ENCODE data around the gene DAB1.
"Not testable (repeated sequence)": the region's sequence is repeated elsewhere in the genome, so short reads cannot be mapped to it uniquely, and the experiment has no call there.

The DAB1 gene

DNA sequence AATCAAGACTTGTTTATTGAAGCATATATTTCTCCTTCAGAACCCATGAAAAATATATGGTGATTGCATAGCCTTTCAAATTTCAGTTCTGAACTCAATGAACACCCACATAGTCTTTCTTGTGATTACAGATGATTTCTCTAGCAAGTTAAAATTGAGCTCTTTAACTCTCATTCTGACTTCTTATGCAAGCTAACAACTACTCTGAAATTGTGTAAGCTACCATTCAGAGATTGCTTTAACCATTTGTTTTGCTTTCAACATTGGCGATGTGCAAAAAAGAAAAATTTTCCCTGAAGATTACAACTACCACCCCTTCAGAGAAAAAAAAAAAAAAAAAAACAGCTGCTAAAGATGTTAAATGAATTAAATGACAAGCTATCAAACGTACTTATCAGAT, 193.9 kb downstream of the DAB1 start:
- no peaks in the 10 kb centered on the region for H3K4me1 ChIP-seq (ENCODE audit: control insufficient read depth, low read length)
- no peak overlapping the region for H3K4me3 ChIP-seq (ENCODE audit: low read length)
- no peaks in the 10 kb centered on the region for H3F3A ChIP-seq (ENCODE audit: control insufficient read depth, insufficient read depth)
- no peaks in the 10 kb centered on the region for H4K20me1 ChIP-seq (ENCODE audit: control insufficient read depth, insufficient read depth, low read depth, low read length)
- no peaks in the 10 kb centered on the region for H3K79me2 ChIP-seq (ENCODE audit: control insufficient read depth, low read length)
- no peaks in the 10 kb centered on the region for H3K27me3 ChIP-seq (ENCODE audit: control insufficient read depth, low read length)
- H3K9me3 ChIP-seq (ENCODE audit: control insufficient read depth, insufficient read depth, low read length): no peaks in the 10 kb centered on the region
- H3K9me2 ChIP-seq (replicated peaks; ENCODE audit: control insufficient read depth, low read length): no peaks in the 10 kb centered on the region
- no peak overlapping the region for H3K27ac ChIP-seq (ENCODE audit: low read depth, low read length)
- no peak for TF ChIP-seq EZH2phosphoT487 (IDR thresholded peaks at IDR 0.05; ENCODE audit: borderline replicate concordance, low read length)
- TF ChIP-seq, protein P1, sequence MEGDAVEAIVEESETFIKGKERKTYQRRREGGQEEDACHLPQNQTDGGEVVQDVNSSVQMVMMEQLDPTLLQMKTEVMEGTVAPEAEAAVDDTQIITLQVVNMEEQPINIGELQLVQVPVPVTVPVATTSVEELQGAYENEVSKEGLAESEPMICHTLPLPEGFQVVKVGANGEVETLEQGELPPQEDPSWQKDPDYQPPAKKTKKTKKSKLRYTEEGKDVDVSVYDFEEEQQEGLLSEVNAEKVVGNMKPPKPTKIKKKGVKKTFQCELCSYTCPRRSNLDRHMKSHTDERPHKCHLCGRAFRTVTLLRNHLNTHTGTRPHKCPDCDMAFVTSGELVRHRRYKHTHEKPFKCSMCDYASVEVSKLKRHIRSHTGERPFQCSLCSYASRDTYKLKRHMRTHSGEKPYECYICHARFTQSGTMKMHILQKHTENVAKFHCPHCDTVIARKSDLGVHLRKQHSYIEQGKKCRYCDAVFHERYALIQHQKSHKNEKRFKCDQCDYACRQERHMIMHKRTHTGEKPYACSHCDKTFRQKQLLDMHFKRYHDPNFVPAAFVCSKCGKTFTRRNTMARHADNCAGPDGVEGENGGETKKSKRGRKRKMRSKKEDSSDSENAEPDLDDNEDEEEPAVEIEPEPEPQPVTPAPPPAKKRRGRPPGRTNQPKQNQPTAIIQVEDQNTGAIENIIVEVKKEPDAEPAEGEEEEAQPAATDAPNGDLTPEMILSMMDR (IDR thresholded peaks at IDR 0.05; ENCODE audit: low read depth, low read length, poor library complexity, severe bottlenecking): no peak
- no peaks in the 10 kb centered on the region for H3K36me3 ChIP-seq (ENCODE audit: control insufficient read depth, low read length)
- no peak overlapping the region for H3K4me2 ChIP-seq (ENCODE audit: low read length)

DNA sequence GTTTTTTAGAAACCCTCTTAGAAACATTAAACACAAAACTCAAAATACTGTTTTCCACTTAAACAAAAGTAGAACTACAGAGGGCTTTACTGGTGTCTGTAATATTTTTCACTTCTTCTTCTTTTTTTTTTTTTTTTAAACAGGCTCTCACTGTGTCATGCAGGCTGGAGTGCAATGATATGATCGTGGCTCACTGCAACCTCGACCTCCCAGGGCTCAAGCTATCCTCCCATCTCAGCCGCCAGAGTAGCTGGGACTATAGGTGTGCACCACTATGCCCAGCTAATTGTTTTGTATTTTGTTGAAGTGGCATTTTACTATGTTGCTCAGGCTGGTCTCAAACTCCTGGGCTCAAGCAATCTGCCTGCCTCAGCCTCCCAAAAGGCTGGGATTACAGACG, 194.8 kb downstream of the DAB1 start:
- no peaks in the 10 kb centered on the region for H3K36me3 ChIP-seq (ENCODE audit: control insufficient read depth, low read length)
- H3K27ac ChIP-seq (ENCODE audit: low read depth, low read length): no peak overlapping the region
- no peaks in the 10 kb centered on the region for H3K27me3 ChIP-seq (ENCODE audit: control insufficient read depth, low read length)
- no peaks in the 10 kb centered on the region for H3K79me2 ChIP-seq (ENCODE audit: control insufficient read depth, low read length)
- H3K9me2 ChIP-seq (replicated peaks; ENCODE audit: control insufficient read depth, low read length): no peaks in the 10 kb centered on the region
- H3K9me3 ChIP-seq (ENCODE audit: control insufficient read depth, insufficient read depth, low read length): no peaks in the 10 kb centered on the region
- no peak overlapping the region for H3K4me3 ChIP-seq (ENCODE audit: low read length)
- H3K4me2 ChIP-seq (ENCODE audit: low read length): no peak overlapping the region
- H4K20me1 ChIP-seq (ENCODE audit: control insufficient read depth, insufficient read depth, low read depth, low read length): no peaks in the 10 kb centered on the region
- H3K4me1 ChIP-seq (ENCODE audit: control insufficient read depth, low read length): no peaks in the 10 kb centered on the region
- no peak for TF ChIP-seq EZH2phosphoT487 (IDR thresholded peaks at IDR 0.05; ENCODE audit: borderline replicate concordance, low read length)
- TF ChIP-seq, protein P1 (IDR thresholded peaks at IDR 0.05; ENCODE audit: low read depth, low read length, poor library complexity, severe bottlenecking): no peak
- H3F3A ChIP-seq (ENCODE audit: control insufficient read depth, insufficient read depth): no peaks in the 10 kb centered on the region

DNA sequence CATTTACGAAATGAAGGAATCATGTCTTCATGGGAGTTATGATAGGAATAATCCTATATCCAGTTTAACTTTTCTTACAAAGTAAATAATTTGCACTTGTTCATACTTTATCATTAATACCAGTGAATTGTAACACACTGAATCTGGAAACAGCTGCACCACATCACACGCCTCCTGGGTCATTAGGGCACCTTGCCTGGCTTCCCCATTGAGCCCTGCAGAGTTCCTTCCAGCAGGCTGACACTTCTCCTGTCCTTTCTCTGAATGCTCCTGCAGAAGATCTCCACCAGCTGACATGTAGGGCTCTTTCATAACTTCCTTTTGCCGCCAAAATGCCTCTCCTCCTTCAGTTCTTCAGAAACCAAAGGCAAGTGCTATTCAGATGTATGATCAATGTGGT, 201.1 kb downstream of the DAB1 start:
- no peak for TF ChIP-seq EZH2phosphoT487 (IDR thresholded peaks at IDR 0.05; ENCODE audit: borderline replicate concordance, low read length)
- TF ChIP-seq, protein P1 (IDR thresholded peaks at IDR 0.05; ENCODE audit: low read depth, low read length, poor library complexity, severe bottlenecking): no peak
- H3K9me3 ChIP-seq (ENCODE audit: control insufficient read depth, insufficient read depth, low read length): no peaks in the 10 kb centered on the region
- no peak overlapping the region for H3K4me2 ChIP-seq (ENCODE audit: low read length)
- H3K4me1 ChIP-seq (ENCODE audit: control insufficient read depth, low read length): no peaks in the 10 kb centered on the region
- H3K4me3 ChIP-seq (ENCODE audit: low read length): no peak overlapping the region
- no peaks in the 10 kb centered on the region for H3K9me2 ChIP-seq (replicated peaks; ENCODE audit: control insufficient read depth, low read length)
- no peaks in the 10 kb centered on the region for H3K27me3 ChIP-seq (ENCODE audit: control insufficient read depth, low read length)
- H3K79me2 ChIP-seq (ENCODE audit: control insufficient read depth, low read length): no peaks in the 10 kb centered on the region
- H3F3A ChIP-seq (ENCODE audit: control insufficient read depth, insufficient read depth): no peaks in the 10 kb centered on the region
- no peaks in the 10 kb centered on the region for H3K36me3 ChIP-seq (ENCODE audit: control insufficient read depth, low read length)
- H4K20me1 ChIP-seq (ENCODE audit: control insufficient read depth, insufficient read depth, low read depth, low read length): no peaks in the 10 kb centered on the region
- no peak overlapping the region for H3K27ac ChIP-seq (ENCODE audit: low read depth, low read length)

DNA sequence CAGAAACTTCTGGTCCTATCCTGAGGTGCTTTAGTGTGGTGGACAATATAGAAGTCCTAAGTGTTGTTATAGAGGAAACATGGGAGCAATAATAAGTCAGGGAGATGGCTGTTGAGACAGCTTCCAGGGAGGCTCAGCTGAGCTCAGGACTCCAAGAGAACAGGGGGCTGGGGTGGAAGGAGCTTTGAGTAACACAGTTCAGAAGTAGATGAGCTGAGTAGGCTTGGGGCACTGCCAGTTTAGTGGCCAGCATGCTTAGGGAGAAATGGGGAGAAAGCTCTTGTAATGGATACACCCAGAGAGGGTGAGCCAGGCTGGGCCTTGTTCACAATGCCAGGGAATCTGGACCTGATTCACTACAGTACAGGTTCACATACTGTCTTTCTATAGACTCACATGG, 201.6 kb downstream of the DAB1 start:
- no peak overlapping the region for H3K4me2 ChIP-seq (ENCODE audit: low read length)
- H3K4me1 ChIP-seq (ENCODE audit: control insufficient read depth, low read length): no peaks in the 10 kb centered on the region
- H3K9me3 ChIP-seq (ENCODE audit: control insufficient read depth, insufficient read depth, low read length): no peaks in the 10 kb centered on the region
- no peaks in the 10 kb centered on the region for H3K9me2 ChIP-seq (replicated peaks; ENCODE audit: control insufficient read depth, low read length)
- no peak overlapping the region for H3K4me3 ChIP-seq (ENCODE audit: low read length)
- no peaks in the 10 kb centered on the region for H3F3A ChIP-seq (ENCODE audit: control insufficient read depth, insufficient read depth)
- no peak overlapping the region for H3K27ac ChIP-seq (ENCODE audit: low read depth, low read length)
- TF ChIP-seq, protein P1 (IDR thresholded peaks at IDR 0.05; ENCODE audit: low read depth, low read length, poor library complexity, severe bottlenecking): no peak
- no peak for TF ChIP-seq EZH2phosphoT487 (IDR thresholded peaks at IDR 0.05; ENCODE audit: borderline replicate concordance, low read length)
- H3K36me3 ChIP-seq (ENCODE audit: control insufficient read depth, low read length): no peaks in the 10 kb centered on the region
- H3K27me3 ChIP-seq (ENCODE audit: control insufficient read depth, low read length): no peaks in the 10 kb centered on the region
- no peaks in the 10 kb centered on the region for H4K20me1 ChIP-seq (ENCODE audit: control insufficient read depth, insufficient read depth, low read depth, low read length)
- H3K79me2 ChIP-seq (ENCODE audit: control insufficient read depth, low read length): no peaks in the 10 kb centered on the region

DNA sequence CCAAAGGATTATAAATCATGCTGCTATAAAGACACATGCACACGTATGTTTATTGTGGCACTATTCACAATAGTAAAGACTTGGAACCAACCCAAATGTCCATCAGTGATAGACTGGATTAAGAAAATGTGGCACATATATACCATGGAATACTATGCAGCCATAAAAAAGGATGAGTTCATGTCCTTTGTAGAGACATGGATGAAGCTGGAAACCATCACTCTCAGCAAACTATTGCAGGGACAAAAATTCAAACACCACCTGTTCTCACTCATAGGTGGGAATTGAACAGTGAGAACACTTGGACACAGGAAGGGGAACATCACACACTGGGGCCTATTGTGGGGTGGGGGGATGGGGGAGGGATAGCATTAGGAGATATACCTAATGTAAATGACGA, 203.0 kb downstream of the DAB1 start:
- H3K9me2 ChIP-seq (replicated peaks; ENCODE audit: control insufficient read depth, low read length); H3K79me2 ChIP-seq (ENCODE audit: control insufficient read depth, low read length); H3F3A ChIP-seq (ENCODE audit: control insufficient read depth, insufficient read depth); H3K4me1 ChIP-seq (ENCODE audit: control insufficient read depth, low read length); H3K9me3 ChIP-seq (ENCODE audit: control insufficient read depth, insufficient read depth, low read length); H3K27ac ChIP-seq (ENCODE audit: low read depth, low read length); H4K20me1 ChIP-seq (ENCODE audit: control insufficient read depth, insufficient read depth, low read depth, low read length); H3K4me3 ChIP-seq (ENCODE audit: low read length); H3K4me2 ChIP-seq (ENCODE audit: low read length); H3K27me3 ChIP-seq (ENCODE audit: control insufficient read depth, low read length); H3K36me3 ChIP-seq (ENCODE audit: control insufficient read depth, low read length): not testable (repeated sequence)

Measured in DOHH2 (cell line).